Activated effector memory CD4-positive, alpha-beta T cell treated with Interleukin-2 at 50 U/mL for 16 hours (primary cell): ENCODE data around the gene PARVA.

ENCODE experiments used
- DNase-seq: peaks from one replicate; pipeline ENCODE4 v3.0.0-alpha.2; 2020

The PARVA gene

DNA sequence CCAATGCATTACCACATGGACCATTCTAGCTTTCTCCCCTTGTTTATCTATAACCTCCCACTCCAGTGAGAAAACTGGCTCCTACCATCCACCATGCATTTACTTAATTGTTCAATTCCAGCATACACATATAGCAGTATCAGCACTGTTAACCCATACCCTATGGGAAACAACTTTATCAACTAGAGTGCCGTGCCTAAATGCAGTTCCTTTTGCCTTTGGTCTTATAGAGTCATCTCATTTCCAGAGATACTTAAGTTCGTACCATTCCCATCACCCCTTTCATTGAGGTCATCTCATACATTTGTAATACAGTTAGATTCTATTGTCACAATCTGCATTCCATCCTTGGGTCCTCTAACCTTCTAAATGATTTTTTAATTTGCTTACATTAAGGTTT is 86.9 kb downstream of the PARVA start:
- no peak for DNase-seq

DNA sequence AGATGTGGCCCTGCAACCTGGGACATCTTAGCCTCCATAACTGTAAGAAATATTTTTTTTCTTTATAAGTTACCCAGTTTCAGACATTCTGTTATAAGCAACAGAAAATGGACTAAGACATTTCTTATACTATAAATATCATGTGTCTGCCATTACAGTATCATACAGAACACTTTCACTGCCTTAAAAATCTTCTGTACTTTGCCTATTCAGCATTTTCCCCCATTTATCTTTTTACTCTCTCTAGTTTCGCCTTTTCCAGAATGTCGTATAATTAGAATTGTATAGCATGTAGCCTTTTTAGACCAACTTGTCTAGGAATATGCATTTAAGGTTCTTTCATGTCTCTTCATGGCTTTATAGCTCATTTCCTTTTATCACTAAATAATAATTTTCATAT is 88.0 kb downstream of the PARVA start:
- no peak for DNase-seq

DNA sequence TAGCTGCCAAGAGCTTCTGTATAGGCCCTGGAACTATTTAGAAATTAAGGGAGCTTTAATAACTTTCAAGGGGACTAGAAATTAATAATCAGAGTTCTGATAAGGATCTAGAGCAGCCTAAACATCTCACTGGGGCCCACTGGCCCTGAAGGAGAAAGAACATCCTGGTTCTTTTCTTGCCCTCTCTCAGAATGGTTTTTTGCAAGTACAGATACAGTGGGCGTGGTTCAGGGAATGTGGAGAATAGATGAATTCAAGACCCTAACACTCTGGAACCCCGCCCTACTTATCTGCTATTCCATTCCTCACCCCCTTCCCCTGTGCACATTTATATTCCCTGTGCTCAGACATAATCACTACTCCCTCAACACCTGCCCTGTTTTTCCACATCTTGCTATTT is 90.2 kb downstream of the PARVA start:
- DNase-seq, result no peak

DNA sequence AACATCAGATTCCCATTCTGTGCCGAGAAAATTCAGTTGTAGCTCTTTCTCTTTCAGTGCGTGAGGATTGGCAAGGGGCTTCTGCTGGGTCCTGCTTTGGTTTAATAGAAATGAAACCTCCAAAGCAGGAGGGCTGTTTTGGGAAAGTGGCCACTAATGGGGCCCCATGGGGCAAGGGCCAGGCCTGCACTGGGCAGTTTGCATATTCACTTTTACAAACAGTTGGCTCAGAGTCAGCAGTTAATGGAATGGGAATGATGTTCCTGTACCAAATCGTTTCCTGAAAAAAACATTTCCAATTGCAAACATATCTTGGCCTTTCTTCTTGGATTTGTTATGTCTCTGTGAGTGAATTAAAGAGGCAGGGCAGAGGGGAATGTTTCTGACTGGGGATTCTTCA is 92.1 kb downstream of the PARVA start:
- DNase-seq, result no peak

DNA sequence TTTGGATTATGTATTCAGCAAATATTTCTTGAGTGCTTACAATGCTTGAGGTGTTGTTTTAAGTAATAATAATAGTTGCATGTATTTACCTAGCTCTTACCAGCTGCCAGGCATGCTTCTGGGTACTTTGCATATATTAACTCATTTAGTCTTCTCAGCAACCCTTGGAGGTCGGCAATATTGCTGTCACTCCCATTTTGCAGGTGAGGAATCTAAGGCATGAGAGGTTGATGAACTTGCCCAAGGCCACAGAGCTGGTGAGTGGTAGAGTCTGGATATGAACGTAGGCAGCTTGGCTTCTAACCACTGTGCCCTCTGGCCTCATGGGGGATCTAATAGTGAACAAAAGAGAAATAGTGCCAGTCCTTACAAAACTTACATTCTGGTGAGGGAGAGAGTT is 92.9 kb downstream of the PARVA start:
- no peak for DNase-seq

DNA sequence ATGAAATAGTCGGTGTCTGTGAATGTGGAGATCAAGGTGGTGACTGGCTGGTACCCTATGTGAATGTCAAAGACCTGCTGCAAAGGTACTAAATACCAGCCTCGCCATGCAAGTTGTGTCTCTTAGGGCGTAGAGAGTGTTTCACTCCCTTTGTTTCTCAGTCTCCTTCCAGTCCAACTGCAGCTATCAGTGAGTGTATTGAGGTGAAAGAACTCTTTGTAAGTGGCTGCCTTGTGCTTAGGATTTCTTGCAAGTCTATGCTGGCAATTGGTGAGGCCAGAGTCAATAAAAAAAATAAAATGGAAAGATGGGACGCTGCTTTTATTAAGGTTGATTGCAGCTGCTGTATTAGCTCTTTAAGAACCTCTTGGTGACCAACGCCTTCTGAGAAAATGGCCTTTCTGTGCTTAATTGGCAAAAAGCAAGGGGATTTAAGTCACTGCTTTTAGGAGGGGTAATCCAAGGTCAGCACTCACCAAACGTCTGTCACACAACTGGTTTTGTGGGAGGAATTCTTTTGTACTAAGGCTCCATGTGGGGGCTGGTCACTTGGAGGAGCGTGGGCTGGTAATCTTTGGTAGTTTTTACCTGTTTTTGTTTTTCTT is 95.1 kb downstream of the PARVA start:
- no peak for DNase-seq

DNA sequence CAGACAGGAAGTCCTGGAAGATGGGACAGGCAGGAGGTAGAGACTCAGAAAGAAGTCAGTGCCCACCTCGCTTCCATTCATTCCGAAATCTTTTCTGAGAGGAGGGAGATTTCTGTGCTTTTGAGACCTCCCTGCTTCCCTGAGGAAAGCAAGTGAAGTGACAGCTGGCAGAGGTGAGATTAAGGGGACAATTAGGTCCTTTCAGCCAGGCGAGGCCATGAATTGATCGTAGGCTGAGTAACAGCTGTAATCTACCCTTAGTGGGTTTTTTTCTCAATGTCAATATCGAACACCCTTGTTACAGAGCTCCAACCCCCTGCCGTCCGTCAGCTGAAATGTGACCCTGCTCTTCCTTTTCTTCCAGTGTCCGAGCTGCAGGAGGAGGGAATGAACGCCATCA is 96.0 kb downstream of the PARVA start:
- DNase-seq, result no peak

DNA sequence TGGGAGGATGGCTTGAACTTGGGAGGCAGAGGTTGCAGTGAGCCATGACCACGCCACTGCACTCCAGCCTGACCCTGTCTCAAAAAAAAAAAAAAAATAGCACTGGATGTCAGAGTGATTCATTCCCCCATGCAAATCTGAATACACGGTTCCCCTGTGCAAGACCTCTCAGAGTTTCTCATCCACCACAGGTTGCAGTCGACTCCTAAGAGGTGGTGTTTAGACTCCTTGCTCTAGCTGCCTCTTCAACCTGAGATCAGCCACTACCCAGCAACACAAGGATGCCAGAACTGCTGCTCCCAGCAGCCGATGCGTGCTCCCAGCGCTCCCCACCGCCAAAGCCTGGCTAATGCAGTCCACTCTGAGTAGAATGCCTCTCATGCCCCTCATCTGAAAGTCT is 97.5 kb downstream of the PARVA start:
- DNase-seq, result no peak

DNA sequence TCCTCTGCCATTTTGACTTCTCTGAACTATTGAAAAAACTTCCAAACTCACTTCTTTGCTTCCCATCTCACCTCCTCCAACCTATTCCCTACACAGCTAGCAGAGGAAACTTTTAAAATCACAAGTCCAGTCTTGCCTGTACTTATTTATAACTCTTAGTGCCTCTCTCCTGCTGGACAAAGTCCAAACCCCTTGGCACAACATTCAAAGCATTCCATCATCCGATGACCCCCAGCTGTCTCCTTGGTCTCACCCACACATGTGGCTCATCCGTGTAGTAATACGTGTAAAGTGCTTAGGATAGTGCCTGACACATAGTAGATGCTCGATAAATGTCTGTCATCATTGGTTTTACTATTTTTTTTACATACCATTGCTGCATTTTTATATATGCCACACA is 101.4 kb downstream of the PARVA start:
- DNase-seq, result no peak

DNA sequence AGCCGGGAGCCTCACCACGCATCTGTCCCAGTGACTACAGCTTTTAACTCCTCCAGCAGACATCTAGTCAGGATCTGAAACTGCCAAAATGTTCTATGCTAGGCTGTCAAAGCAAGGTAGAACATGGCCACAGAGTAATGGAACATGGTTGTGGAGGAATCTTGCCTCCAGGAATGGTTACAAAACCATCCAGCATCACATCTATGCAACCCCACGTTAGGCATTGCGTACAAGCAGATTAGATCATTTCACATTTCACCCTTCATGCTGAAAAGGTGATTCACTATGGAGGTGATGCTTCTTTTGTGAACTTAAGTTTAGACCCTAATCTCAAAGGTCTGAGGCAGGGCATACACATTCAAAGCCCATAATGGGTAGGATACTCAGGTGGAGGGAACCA is 103.0 kb downstream of the PARVA start:
- no peak for DNase-seq

DNA sequence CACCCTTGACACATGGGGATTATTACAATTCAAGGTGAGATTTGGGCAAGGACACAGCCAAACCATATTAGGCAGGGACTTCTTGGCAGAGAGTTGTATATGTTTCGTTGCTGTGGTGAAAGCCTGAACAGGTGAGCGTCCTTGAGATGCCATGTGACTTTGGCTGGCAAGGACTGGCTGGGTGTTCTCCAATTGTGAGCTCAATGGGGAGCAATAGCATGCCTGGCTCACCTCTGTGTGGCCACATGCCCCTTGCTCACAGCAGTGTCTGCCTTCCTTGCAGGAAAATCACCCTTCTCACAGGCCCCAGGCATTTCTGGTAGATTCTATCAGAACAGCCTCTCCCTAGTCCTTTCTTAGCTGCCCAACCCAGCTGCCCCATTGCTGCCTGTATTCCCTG is 105.5 kb downstream of the PARVA start:
- DNase-seq, result no peak

DNA sequence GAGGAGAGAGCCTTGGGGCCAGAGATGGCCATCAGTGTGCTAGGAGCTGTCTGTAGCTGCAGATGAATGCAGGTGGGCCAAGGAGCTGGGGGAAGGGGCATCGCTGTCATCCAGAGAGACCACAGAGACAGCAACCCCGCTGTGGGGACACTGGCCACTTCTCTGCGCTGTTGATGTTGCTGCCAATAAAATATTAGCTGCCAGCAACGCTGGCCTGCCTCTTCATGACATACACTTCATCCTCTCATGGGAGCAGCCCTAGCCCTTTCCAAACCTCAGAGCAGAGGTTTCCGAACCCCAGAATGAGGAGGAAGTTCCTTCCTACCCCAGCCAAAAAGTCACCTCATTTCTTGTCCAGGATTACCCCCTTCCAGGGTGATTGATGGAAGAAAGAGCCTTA is 106.2 kb downstream of the PARVA start:
- no peak for DNase-seq

DNA sequence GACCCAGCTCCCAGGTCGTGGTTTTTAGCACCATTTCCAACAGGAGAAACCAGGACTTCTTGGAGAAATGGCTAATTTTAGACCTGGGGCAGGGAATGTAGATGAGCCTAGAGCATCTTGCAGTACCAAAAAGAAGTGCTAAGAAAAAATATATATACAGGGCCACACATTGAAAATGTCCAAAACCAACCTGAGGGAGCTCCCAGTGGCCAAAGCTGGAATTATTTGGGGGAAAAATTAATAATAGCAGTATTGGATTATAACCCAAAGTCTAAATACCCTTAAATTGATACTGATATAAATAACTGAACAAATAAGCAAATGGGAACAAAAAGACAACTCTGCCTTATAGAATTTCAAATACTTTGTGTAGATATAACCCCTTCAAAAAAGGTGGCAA is 108.0 kb downstream of the PARVA start:
- no peak for DNase-seq

DNA sequence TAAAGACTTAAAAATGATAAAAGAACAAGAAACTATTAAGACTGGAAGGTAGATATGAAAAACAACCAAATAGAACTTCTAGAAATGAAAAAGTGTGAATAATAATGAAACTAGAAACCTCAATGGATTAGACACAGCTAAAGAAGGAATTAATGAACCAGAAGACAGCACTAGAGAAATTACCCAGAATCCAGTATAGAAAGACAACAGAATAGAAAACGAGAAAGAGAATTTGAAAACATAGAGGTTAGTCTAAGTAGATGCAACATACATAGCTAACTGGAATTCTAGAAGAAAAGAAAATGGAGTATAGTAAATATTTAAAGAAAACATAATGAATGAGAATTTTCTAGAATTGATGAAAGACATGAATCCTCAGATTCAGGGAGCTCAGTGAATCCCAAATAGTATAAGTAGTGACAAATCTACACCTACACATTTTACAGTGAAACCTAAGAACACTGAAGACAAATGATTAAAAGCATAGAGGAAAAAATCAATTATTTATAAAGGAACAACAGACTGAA is 111.9 kb downstream of the PARVA start:
- no peak for DNase-seq

DNA sequence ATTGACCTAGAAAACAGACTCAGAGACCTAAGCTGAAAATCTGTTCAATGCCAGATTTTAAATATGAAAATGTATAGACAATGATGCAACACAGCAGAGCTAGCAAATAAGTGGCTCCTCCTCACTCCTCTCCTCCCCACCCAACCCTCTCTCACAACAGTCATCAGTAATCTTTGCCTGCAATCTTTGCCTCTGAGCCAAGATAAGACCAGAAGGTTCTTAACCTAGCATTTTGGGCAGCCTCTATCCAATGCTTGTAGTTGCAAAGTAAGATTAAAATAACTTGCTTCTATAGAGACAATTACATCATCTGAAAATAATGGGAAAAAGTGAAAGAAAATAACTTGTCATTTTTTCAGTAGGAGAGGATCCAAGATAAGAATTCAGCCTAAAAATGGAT is 117.3 kb downstream of the PARVA start:
- DNase-seq, result no peak

DNA sequence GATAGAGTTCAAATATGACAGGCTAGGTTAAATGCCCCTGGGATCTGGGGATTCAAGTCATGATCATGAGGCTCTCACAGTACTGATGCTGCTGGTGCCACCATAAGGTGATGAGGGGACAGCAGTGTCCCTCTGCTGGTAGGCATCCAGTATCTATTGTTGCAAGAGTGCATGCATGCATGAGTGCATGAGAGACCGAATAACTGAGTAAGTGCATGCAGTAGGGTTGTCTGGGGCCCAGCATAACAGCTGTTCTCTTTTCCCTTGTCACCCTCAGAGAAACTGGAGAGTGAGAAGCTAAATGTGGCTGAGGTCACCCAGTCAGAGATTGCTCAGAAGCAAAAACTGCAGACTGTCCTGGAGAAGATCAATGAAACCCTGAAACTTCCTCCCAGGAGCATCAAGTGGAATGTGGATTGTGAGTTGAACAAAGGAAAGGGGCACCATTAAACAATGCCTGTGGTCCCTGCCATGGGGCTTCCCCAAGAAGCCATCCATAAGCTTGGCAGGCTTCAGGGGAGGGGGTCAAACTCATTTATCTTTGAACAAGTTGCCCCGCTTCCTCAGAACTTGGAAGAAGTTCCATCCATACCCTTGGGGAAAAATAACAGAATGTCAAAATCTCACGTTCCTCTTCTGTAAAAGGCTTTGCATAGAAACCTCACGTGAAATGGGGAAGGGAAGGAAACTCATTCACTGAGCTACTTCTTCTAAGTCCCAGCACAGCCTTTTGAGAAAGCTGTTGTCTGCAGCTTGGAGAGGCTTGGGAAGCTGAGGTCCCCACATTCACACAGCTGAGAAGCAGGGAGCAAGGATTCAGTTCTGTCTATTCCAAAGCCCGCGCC is 119.0 kb downstream of the PARVA start:
- DNase-seq, result no peak

DNA sequence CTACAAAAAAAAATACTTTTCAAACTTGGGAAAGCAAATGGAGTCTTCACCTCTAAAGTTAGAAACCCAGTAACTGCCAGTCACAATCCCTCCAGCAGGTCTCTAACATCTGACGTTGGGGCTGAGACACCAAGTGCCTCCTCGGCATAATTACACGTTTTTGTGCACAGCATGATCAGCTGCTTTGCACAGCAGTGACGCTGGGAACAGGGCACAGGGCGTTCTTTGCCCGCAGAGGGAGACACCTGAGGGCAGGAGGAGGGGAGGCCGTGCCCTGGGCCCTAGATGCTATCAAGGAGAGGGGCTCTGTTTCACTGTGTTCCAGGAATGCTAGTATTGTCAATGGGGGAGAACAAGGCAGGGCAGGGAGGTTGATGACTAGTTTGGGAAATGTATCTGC is 120.1 kb downstream of the PARVA start:
- no peak for DNase-seq

DNA sequence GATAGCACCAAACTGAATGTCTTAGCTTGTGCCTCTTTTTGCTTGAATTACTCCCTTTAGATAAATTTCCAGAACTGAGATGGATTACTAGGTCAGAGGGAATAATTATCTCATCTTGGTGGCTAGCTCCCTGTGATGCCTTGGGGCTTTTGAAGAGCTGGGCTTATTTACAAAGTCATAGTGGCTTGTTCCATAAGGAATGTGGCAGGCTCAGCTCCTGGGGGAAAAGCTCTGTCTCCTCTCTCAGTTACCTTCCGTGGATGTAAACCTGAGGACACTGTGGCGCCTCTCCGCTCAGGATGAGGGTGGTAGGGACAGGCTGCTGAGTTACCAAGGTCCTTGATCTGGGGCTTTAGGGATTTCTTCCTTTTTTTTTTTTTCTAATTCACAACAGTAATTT is 121.7 kb downstream of the PARVA start:
- DNase-seq, result no peak

DNA sequence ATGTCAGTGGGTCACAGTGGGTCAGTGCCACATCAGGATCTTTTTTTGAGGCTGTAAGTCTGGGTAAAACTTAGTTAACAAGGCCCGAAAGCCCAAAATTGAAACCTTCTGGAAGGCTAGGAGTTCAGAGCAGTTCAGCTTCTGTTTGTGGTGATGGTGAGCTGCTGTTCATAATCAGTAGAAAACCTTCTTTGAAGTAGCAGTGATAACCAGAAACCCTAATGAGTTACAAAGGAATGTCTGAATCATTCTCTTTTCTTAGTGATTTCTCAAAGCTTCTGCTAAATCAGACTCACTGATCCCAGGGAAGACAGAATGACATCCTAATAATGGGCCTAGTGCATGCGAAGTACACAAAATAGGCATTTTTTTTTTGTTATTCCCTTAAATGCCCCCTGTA is 124.7 kb downstream of the PARVA start:
- no peak for DNase-seq

DNA sequence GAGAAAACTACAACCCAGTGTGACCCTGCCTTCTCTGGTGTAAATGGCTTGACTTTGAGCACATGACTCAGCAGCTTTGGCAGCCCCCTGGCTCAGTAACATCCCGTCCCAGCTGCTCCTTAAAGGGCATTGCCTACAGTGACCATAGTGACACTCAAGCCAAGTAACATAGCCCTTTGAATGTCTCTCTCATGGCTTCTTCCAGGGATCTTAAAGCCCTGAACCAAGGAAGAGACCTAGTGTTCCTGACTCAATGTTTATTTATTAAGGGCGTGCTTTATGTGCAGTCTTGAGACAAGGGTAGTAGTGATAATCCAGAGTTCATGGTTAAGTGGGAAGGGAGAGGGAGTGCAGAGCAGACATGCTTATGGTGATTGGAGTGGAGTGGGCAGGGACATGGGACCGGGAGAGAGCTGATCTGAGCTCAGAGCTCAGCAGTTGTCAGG is 125.7 kb downstream of the PARVA start:
- no peak for DNase-seq

DNA sequence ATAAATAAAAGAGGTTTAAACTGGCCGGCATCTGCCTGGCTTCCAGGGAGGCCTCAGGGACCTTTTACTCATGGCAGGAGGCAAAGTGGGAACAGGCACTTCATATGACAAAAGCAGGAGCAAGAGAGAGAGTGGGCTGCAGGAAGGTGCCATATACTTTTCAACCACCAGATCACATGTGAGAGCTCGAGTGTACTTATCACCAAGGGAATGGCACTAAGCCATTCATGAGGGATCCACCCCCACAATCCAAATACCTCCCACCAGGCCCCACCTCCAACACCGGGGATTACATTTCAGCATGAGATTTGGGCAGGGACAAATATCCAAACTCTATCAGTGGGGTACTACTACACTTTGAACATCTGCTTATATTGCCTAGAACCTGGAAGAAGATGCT is 126.5 kb downstream of the PARVA start:
- DNase-seq, result no peak

DNA sequence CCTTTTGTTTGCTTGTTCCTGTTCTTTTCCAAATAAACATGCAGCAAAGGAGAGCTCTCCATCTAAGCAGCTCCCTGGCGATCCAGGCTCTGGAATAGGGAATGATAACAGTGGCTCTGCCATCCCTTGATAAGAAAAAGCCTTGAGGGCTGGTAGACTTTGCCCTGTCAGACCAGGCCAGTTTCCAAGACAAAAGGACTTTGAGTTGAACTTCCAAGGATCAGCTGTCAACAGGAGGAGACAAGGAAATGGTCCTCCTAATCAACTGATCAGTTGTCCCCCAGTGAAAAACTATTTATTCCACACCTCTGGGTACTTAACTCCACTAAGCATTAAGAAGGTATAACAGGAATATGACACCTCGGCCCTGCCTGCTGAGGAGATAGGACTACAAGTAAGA is 127.8 kb downstream of the PARVA start:
- no peak for DNase-seq

DNA sequence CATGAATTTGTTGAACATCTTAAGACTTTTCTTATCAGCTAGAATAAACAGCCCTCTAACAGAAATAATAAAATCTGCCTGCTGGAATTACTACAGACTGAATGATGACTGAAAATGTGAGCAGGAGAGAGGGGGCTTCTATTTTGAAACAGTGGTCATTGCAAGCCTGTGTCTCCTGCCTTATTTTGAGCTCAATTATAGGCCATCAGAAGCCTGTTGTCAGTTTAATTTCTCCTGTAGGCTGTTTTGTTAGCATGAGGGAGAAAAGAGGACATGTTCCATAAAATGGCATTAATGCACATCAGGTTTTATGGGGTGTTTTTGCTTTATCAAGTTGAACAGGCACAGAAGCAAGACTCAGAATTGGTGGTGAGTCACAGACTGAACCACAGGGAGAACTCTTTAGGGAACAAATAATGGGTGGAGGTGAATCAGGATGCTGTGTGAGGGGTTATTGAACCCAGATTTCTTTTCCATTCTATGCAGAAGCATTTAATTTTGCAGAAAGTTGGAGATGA is 129.1 kb downstream of the PARVA start:
- DNase-seq, result no peak

DNA sequence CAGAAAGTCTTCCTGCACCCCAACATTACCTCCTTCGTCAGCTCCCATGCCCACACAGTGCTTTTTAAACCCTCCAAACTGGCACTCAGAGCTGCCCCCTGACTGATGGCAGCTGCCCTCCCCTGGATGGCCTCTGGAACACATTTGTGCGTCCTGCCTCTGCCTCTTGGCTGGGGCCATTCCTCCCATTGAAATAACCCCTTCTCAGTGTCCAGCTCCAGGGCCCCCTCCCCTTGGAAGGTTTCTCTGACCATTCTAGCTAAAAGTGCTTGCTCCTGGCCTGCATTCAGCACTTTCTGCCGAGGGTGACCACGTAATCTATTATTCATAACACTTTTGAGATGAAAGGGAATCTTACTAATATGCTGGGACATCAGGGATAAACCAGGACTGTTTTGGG is 130.0 kb downstream of the PARVA start:
- DNase-seq, result no peak
